GOT3 (cell line): ENCODE results near the gene NAPSA.
"Not testable (repeated sequence)": the region's sequence is repeated elsewhere in the genome, so short reads cannot be mapped to it uniquely, and the experiment has no call there.

Source experiments
- DNase-seq: peaks from one replicate; lab custom pipeline; 2025; ENCODE audit warnings: mixed read lengths; lab: John Stamatoyannopoulos, UW

Gene NAPSA

GRCh38 chr19:50365434-50366306, at the start of gene NAPSA:
Gene NAPSA (minus strand): TSS chr19:50365639. CDS start chr19:50365621, 18 bp downstream.
- no peak for DNase-seq

GRCh38 chr19:50413531-50413930, 48.1 kb upstream of the NAPSA start:
- DNase-seq, result no peak

- no peak for DNase-seq
Measured at GRCh38 chr19:50413096-50413495, 47.7 kb upstream of the NAPSA start.

GRCh38 chr19:50412419-50412818, 47.0 kb upstream of the NAPSA start:
- DNase-seq, result no peak

- DNase-seq, result no peak
Measured at GRCh38 chr19:50410109-50410508, 44.7 kb upstream of the NAPSA start.

- DNase-seq, result no peak
Measured at GRCh38 chr19:50409347-50409746, 43.9 kb upstream of the NAPSA start.

GRCh38 chr19:50406829-50407228, 41.4 kb upstream of the NAPSA start:
- DNase-seq, result no peak

GRCh38 chr19:50406156-50406820, 40.8 kb upstream of the NAPSA start:
- DNase-seq, result no peak

GRCh38 chr19:50402544-50403301, 37.3 kb upstream of the NAPSA start:
- no peak for DNase-seq

- DNase-seq, result no peak
Measured at GRCh38 chr19:50401605-50402450, 36.4 kb upstream of the NAPSA start.

GRCh38 chr19:50399368-50399745, 33.9 kb upstream of the NAPSA start:
- DNase-seq, result no peak

GRCh38 chr19:50398675-50399367, 33.4 kb upstream of the NAPSA start:
- no peak for DNase-seq

- no peak for DNase-seq
Measured at GRCh38 chr19:50394017-50394416, 28.6 kb upstream of the NAPSA start.

GRCh38 chr19:50393589-50393988, 28.1 kb upstream of the NAPSA start:
- DNase-seq, result no peak

- no peak for DNase-seq
Measured at GRCh38 chr19:50392759-50393158, 27.3 kb upstream of the NAPSA start.

GRCh38 chr19:50390952-50391351, 25.5 kb upstream of the NAPSA start:
- not testable (repeated sequence) for DNase-seq

- not testable (repeated sequence) for DNase-seq
Measured at GRCh38 chr19:50390295-50390694, 24.9 kb upstream of the NAPSA start.

GRCh38 chr19:50387868-50388245, 22.4 kb upstream of the NAPSA start:
- no peak for DNase-seq

- DNase-seq, result no peak
Measured at GRCh38 chr19:50387176-50387867, 21.9 kb upstream of the NAPSA start.
